Esophagus (tissue), 2 donors: ENCODE data around the gene PINLYP. TPM values are rescaled to one million over a fixed set of nuclear protein-coding genes. Genes with fewer than 3 reads are reported as not detected.
"Not testable (repeated sequence)": the region's sequence is repeated elsewhere in the genome, so short reads cannot be mapped to it uniquely, and the experiment has no call there.

Source experiments
- H3K27ac ChIP-seq, 2 donors: one replicate each; pipeline ENCODE4 v1.5.1; 2013; ENCODE audit warnings: low read depth in 2 of 2, mild to moderate bottlenecking in 2 of 2, inconsistent platforms in 1 of 2, low read length in 1 of 2, moderate library complexity in 1 of 2
- H3K27me3 ChIP-seq, 2 donors: one replicate each; pipeline ENCODE4 v1.6.1; 2013; ENCODE audit warnings: low read length in 2 of 2, control low read depth in 1 of 2, mild to moderate bottlenecking in 1 of 2; ENCODE audit not compliant: insufficient read depth in 2 of 2, control insufficient read depth in 1 of 2
- H3K36me3 ChIP-seq, 2 donors: one replicate each; pipeline ENCODE4 v1.6.1; 2013; ENCODE audit warnings: low read length in 1 of 2; ENCODE audit not compliant: control insufficient read depth in 2 of 2, insufficient read depth in 2 of 2
- H3K4me1 ChIP-seq, 2 donors: one replicate each; pipeline ENCODE4 v1.6.1; 2013; ENCODE audit warnings: low read length in 1 of 2; ENCODE audit not compliant: control insufficient read depth in 2 of 2, insufficient read depth in 2 of 2
- H3K4me3 ChIP-seq, 2 donors: one replicate each; pipeline ENCODE4 v1.5.1; 2013; ENCODE audit warnings: low read length in 2 of 2, mild to moderate bottlenecking in 2 of 2, low read depth in 1 of 2, moderate library complexity in 1 of 2
- H3K9me3 ChIP-seq, 2 donors: one replicate each; pipeline ENCODE4 v1.6.1; 2013; ENCODE audit warnings: mild to moderate bottlenecking in 2 of 2, low read depth in 1 of 2, low read length in 1 of 2, moderate library complexity in 1 of 2; ENCODE audit not compliant: control insufficient read depth in 2 of 2, insufficient read depth in 1 of 2
- WGBS, 2 donors: extraction: QIAGEN DNeasy Blood & Tissue Kit; methylation state at CpG; one replicate each; pipeline ENCODE4 v1.1.7; 2013; 5-methylcytosine and 5-hydroxymethylcytosine counted together
- polyA plus RNA-seq, 2 donors: library from polyadenylated mRNA; stranded (reverse); fragments of 200-250 nt; gene quantifications; one replicate each; pipeline ENCODE4 v1.2.3, GENCODE V29; 2013
- donor health status: healthy with polysubstance abuse.
- donor health status: Bipolar disorder and iron deficiency.

Gene PINLYP
- polyA plus RNA-seq, 2 donors, result 13.5 to 17.6 TPM

DNA sequence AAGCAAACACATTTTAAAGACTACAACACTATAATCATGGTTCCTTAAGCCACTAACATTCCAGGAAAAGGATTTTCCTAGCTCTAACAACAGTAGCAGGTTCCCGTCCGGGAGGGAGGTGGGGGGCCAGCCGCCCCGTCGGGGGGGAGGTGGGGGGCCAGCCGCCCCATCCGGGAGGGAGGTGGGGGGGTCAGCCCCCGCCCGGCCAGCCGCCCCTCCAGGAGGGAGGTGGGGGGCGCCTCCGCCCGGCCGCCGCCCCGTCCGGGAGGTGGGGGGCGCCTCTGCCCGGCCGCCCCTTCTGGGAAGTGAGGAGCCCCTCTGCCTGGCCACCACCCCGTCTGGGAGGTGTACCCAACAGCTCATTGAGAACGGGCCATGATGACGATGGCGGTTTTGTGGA, 27.7 kb upstream of the PINLYP start:
- not testable (repeated sequence) for H3K27ac ChIP-seq, H3K9me3 ChIP-seq, H3K27me3 ChIP-seq, H3K4me3 ChIP-seq, H3K4me1 ChIP-seq
- H3K36me3 ChIP-seq, result peaks cover 1 to 42% of the 10 kb centered on the region in 2 donors
- 84 to 87% methylated on average over 7 to 20 of the region's 24 CpGs for WGBS, 2 donors

DNA sequence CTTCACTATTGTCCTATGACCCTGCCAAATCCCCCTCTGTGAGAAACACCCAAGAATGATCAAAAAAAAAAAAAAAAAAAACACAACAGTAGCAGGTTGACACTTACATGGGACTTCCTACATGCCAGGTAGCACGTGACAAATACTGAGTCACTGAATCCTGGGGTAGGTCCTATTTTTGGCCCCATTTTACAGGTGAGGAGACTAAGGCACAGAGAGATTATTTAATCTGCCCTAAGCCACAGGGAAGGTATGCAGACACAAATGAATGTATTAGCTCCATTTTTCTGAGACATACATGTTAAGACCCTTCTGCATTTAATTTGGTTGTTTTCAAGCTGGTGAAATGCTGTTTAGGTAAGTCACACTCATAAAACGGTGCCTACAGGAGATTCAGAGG, 26.9 kb upstream of the PINLYP start:
- 72 to 79% methylated on average over 2 of the region's 2 CpGs for WGBS, 2 donors

DNA sequence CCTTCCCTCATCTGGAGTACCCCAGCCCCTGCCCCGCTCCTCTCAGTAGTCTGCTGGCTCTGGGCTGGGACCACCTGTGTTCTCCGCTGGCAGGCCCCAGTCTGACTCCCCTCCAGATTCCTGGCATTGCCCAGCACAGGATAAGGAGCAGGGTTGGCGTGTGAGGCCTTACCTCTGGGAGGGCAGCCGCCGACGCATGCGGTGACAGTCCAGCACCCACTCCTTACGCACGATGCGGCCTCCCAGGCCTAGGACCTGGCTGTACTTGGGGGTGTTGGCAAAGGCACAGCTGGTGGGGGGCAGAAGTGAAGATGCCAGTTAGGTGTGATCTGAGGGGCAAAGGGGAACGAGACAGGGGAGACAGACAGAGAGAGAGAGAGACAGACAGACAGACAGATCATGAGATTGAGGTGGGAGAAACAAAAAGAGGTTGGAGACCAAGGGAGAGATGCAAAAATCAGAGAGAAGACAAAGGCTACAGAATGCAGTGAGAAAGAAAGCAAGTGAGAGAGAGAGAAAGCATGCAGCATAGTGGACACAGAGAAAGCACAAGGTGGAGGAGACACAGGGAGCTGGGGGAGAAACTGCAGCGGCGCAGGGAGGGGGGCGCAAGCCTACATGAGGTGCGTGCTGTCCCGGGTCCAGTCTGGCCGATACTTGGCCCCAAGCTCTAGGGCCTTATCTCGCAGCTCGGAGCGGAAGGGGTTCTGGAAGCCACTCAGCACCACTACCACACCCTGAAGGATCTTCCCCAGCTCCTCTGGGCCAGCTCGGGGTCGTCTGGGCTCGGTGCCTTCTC, 24.0 kb upstream of the PINLYP start:
- Histone ChIP-seq H3K4me3 (no peak overlapping the region), H3K36me3 (peaks cover 0 to 31% of the 10 kb centered on the region in 2 donors), H3K27ac (no peak overlapping the region), H3K4me1 (no peaks in the 10 kb centered on the region), H3K27me3 (no peaks in the 10 kb centered on the region), H3K9me3 (no peaks in the 10 kb centered on the region)
- WGBS, 2 donors, result 91 to 92% methylated on average over 22 to 23 of the region's 23 CpGs

More for the DNA sequence above, 26.9 kb upstream of the PINLYP start:
- no peaks in the 10 kb centered on the region for H3K27me3 ChIP-seq
- no peaks in the 10 kb centered on the region for H3K4me1 ChIP-seq
- H3K27ac ChIP-seq, result no peak overlapping the region
- no peaks in the 10 kb centered on the region for H3K9me3 ChIP-seq
- H3K36me3 ChIP-seq, result peaks cover 0 to 34% of the 10 kb centered on the region in 2 donors
- no peak overlapping the region for H3K4me3 ChIP-seq

DNA sequence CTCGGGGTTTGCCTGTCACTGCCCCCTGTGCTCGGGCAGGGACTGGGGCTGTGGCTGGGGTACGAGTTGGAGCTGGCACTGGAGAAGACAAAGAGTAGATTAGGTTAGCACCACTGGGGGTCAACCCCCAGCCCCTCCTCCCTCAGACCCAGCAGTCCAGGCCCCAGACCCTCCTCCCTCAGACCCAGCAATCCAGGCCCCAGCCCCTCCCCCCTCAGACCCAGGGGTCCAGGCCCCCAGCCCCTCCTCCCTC, 23.5 kb upstream of the PINLYP start:
- Histone ChIP-seq H3K36me3 (peaks cover 0 to 29% of the 10 kb centered on the region in 2 donors), H3K27ac (no peak overlapping the region), H3K4me3 (no peak overlapping the region)

DNA sequence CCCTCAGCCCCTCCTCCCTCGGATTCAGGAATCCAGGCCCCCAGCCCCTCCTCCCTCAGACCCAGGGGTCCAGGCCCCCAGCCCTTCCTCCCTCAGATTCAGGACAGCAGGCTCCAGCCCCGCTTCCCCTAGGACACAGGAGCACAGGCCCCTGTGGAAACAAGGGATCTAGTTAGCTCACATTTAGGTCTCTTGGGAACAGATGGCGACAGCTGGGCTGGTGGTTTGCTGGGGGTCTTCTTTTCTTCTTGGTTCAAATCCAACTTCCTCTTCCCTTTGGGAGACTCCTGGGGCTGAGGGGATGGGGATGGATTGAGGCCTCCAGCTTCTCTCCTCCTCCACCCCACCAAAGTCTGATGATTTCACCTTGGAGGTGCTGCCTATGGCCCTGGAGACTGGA, 23.0 kb upstream of the PINLYP start:
- WGBS, 2 donors, result 78 to 84% methylated on average over 3 of the region's 3 CpGs
- Histone ChIP-seq H3K36me3 (peaks cover 0 to 29% of the 10 kb centered on the region in 2 donors), H3K4me1 (no peaks in the 10 kb centered on the region), H3K4me3 (no peak overlapping the region), H3K27ac (no peak overlapping the region), H3K9me3 (no peaks in the 10 kb centered on the region), H3K27me3 (no peaks in the 10 kb centered on the region)

More for the DNA sequence above, 23.5 kb upstream of the PINLYP start:
- WGBS, 2 donors, result 82 to 84% methylated on average over 3 of the region's 3 CpGs
- H3K4me1 ChIP-seq, result no peaks in the 10 kb centered on the region
- no peaks in the 10 kb centered on the region for H3K27me3 ChIP-seq
- H3K9me3 ChIP-seq, result no peaks in the 10 kb centered on the region

DNA sequence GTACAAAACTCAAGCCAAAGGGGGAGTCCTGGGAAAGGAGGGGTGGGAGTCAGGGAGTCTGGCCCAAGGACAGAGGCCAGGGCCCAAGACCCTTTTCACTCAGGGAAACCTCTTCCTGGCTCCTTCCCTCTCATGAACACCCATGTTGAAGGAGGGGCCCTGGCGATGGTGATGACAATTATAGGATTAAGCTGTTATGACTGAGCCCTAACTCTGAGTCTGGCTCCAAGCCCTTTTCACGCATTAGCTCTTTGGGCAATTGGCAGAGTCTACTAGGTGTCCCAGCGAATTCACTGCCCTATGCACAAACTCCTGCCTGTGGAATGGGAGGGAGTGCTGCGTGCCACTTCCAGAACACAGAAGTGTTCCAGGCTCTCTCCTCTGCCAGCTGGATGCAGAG, 21.9 kb upstream of the PINLYP start:
- Histone ChIP-seq H3K9me3 (no peaks in the 10 kb centered on the region), H3K27ac (no peak overlapping the region), H3K27me3 (no peaks in the 10 kb centered on the region), H3K36me3 (peaks cover 0 to 29% of the 10 kb centered on the region in 2 donors), H3K4me1 (no peaks in the 10 kb centered on the region), H3K4me3 (no peak overlapping the region)
- 46 to 75% methylated on average over 4 of the region's 4 CpGs for WGBS, 2 donors

GRCh38 chr19:43554317-43554895, 21.2 kb upstream of the PINLYP start:
- H3K27me3 ChIP-seq, result no peaks in the 10 kb centered on the region
- H3K27ac ChIP-seq, result no peak overlapping the region
- H3K4me1 ChIP-seq, result no peaks in the 10 kb centered on the region
- no peak overlapping the region for H3K4me3 ChIP-seq
- 92 to 93% methylated on average over 15 of the region's 15 CpGs for WGBS, 2 donors
- H3K36me3 ChIP-seq, result peaks cover 0 to 29% of the 10 kb centered on the region in 2 donors
- H3K9me3 ChIP-seq, result no peaks in the 10 kb centered on the region

DNA sequence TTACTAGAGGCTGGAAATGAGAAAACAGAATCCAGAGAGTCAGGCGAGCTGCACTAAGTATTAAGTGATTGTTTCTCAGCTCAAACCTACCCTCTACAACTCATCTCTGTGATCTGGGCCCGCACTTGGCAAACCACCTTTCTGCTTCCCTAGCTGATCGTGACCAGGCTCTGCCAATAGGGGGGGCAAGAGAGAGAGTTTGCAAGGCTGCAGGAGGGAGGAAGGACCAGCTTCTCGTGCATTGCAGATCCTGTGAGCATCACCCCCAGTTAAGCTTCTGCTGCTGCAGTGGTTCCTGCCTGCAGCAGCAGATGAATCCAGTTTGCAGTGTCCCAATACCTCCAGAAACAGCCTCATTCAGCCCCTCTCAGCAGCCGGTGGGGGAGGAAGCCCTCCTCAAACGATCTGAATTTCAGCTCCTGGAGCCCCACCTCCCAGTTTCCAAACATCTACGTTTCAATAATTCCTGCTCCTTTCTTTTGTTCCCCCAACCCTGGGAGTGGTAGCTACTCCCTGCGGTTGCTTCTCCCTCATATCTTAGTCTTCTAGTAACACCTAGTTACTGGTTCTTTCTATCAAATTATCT, 20.3 kb upstream of the PINLYP start:
- 37% methylated on average over 8 of the region's 8 CpGs for WGBS, 2 donors
- Histone ChIP-seq H3K4me1 (no peaks in the 10 kb centered on the region), H3K27me3 (no peaks in the 10 kb centered on the region), H3K27ac (no peak overlapping the region), H3K9me3 (no peaks in the 10 kb centered on the region), H3K4me3 (no peak overlapping the region), H3K36me3 (peaks cover 0 to 29% of the 10 kb centered on the region in 2 donors)

DNA sequence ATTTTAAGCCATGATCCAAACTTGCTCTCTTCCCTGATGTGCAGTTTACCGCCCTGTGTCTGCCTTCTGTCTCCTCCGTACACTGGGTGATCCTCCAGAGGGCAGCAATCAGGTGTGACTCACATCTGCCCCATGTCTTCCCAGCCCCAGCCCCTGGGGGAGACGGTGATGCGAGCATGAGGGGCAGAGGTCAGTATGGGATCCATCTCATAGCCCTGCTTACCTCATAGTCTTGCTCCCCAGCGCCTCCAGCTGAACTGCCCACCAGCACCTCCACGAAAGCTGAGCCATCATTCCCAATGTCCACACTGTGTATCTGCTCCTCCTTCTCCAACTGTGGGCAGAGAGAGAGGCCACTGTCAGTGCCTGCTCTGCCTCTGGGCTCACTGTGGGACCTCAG, 14.9 kb upstream of the PINLYP start:
- Histone ChIP-seq H3K27ac (no peak overlapping the region), H3K27me3 (no peaks in the 10 kb centered on the region), H3K9me3 (no peaks in the 10 kb centered on the region), H3K4me3 (no peak overlapping the region), H3K4me1 (peaks cover 0 to 3% of the 10 kb centered on the region in 2 donors), H3K36me3 (peaks cover 0 to 8% of the 10 kb centered on the region in 2 donors)
- 82 to 87% methylated on average over 6 of the region's 6 CpGs for WGBS, 2 donors
